ENCODE measurements around the gene GCNT1.
"Not testable (repeated sequence)": the region's sequence is repeated elsewhere in the genome, so short reads cannot be mapped to it uniquely, and the experiment has no call there.

DNA sequence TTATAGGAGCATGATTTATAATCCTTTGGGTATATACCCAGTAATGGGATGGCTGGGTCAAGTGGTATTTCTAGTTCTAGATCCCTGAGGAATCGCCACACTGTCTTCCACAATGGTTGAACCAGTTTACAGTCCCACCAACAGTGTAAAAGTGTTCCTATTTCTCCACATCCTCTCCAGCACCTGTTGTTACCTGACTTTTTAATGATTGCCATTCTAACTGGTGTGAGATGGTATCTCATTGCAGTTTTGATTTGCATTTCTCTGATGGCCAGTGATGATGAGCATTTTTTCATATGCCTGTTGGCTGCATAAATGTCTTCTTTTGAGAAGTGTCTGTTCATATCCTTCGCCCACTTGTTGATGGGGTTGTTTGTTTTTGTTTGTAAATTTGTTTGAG is 20.4 kb downstream of the GCNT1 start:
- TF ChIP-seq, protein P1, sequence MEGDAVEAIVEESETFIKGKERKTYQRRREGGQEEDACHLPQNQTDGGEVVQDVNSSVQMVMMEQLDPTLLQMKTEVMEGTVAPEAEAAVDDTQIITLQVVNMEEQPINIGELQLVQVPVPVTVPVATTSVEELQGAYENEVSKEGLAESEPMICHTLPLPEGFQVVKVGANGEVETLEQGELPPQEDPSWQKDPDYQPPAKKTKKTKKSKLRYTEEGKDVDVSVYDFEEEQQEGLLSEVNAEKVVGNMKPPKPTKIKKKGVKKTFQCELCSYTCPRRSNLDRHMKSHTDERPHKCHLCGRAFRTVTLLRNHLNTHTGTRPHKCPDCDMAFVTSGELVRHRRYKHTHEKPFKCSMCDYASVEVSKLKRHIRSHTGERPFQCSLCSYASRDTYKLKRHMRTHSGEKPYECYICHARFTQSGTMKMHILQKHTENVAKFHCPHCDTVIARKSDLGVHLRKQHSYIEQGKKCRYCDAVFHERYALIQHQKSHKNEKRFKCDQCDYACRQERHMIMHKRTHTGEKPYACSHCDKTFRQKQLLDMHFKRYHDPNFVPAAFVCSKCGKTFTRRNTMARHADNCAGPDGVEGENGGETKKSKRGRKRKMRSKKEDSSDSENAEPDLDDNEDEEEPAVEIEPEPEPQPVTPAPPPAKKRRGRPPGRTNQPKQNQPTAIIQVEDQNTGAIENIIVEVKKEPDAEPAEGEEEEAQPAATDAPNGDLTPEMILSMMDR (conservative IDR thresholded peaks at IDR 0.05; ENCODE audit: low read depth, low read length) = not testable (repeated sequence)
- not testable (repeated sequence) for TF ChIP-seq EZH2 (IDR thresholded peaks at IDR 0.05; ENCODE audit: low read length, unreplicated experiment); EZH2phosphoT487 (IDR thresholded peaks at IDR 0.05; ENCODE audit: borderline replicate concordance, low read length)

Measured in PC-3 (cell line).